Measurements from ENCODE around the gene MRAS.

The MRAS gene

GRCh38 chr3:138354376-138354775 lies 6.0 kb downstream of the MRAS start:
- no peak for DNase-seq
- ATAC-seq (replicated peaks): peak in 1 of 2 donors; percentile 47
- H3K36me3 Mint-ChIP-seq: no peaks in the 10 kb centered on the region
- H3K27ac Mint-ChIP-seq: peak overlapping the region; percentile 65
- H3K9me3 Mint-ChIP-seq: no peaks in the 10 kb centered on the region
- H3K27me3 Mint-ChIP-seq: peaks cover 49 to 75% of the 10 kb centered on the region in 2 donors
- no peak overlapping the region for H3K4me3 Mint-ChIP-seq
- no peaks in the 10 kb centered on the region for H3K4me1 Mint-ChIP-seq

- Mint-ChIP-seq H3K9me3 (no peaks in the 10 kb centered on the region), H3K4me3 (no peak overlapping the region), H3K4me1 (no peaks in the 10 kb centered on the region), H3K36me3 (no peaks in the 10 kb centered on the region), H3K27ac (peak overlapping the region; percentile 34), H3K27me3 (peaks cover 45 to 72% of the 10 kb centered on the region in 2 donors)
- DNase-seq: no peak
- no peak for ATAC-seq (replicated peaks)
Observed at GRCh38 chr3:138355071-138355470, 6.7 kb downstream of the MRAS start.

GRCh38 chr3:138356730-138357405 lies 8.5 kb downstream of the MRAS start:
- no peak for DNase-seq
- H3K27me3 Mint-ChIP-seq: peaks cover 43 to 71% of the 10 kb centered on the region in 2 donors
- ATAC-seq (replicated peaks): no peak
- H3K4me3 Mint-ChIP-seq: no peak overlapping the region
- no peaks in the 10 kb centered on the region for H3K9me3 Mint-ChIP-seq
- no peaks in the 10 kb centered on the region for H3K36me3 Mint-ChIP-seq
- H3K27ac Mint-ChIP-seq: no peak overlapping the region
- peaks cover 3 to 5% of the 10 kb centered on the region in 2 donors for H3K4me1 Mint-ChIP-seq

GRCh38 chr3:138359148-138359918 lies 11.0 kb downstream of the MRAS start:
- H3K4me3 Mint-ChIP-seq: no peak overlapping the region
- peaks cover 50 to 81% of the 10 kb centered on the region in 2 donors for H3K27me3 Mint-ChIP-seq
- H3K36me3 Mint-ChIP-seq: no peaks in the 10 kb centered on the region
- H3K4me1 Mint-ChIP-seq: peaks cover 3 to 5% of the 10 kb centered on the region in 2 donors
- H3K9me3 Mint-ChIP-seq: no peaks in the 10 kb centered on the region
- no peak for ATAC-seq (replicated peaks)
- no peak overlapping the region for H3K27ac Mint-ChIP-seq
- no peak for DNase-seq

GRCh38 chr3:138359919-138360868 lies 11.8 kb downstream of the MRAS start:
- H3K9me3 Mint-ChIP-seq: no peaks in the 10 kb centered on the region

GRCh38 chr3:138360869-138361525 lies 12.6 kb downstream of the MRAS start:
- no peak overlapping the region for H3K4me3 Mint-ChIP-seq
- H3K36me3 Mint-ChIP-seq: no peaks in the 10 kb centered on the region
- H3K27ac Mint-ChIP-seq: no peak overlapping the region
- DNase-seq (no peak), ATAC-seq (replicated peaks) (no peak)
- H3K9me3 Mint-ChIP-seq: no peaks in the 10 kb centered on the region
- peaks cover 3 to 5% of the 10 kb centered on the region in 2 donors for H3K4me1 Mint-ChIP-seq
- peaks cover 64 to 83% of the 10 kb centered on the region in 2 donors for H3K27me3 Mint-ChIP-seq

More at GRCh38 chr3:138359919-138360868, 11.8 kb downstream of the MRAS start:
- DNase-seq (no peak), ATAC-seq (replicated peaks) (no peak)
- H3K27ac Mint-ChIP-seq: no peak overlapping the region
- peaks cover 3 to 5% of the 10 kb centered on the region in 2 donors for H3K4me1 Mint-ChIP-seq
- no peak overlapping the region for H3K4me3 Mint-ChIP-seq
- peaks cover 56 to 83% of the 10 kb centered on the region in 2 donors for H3K27me3 Mint-ChIP-seq
- no peaks in the 10 kb centered on the region for H3K36me3 Mint-ChIP-seq

GRCh38 chr3:138361561-138361971 lies 13.2 kb downstream of the MRAS start:
- DNase-seq (no peak), ATAC-seq (replicated peaks) (no peak)
- H3K9me3 Mint-ChIP-seq: no peaks in the 10 kb centered on the region
- H3K27me3 Mint-ChIP-seq: peaks cover 70 to 88% of the 10 kb centered on the region in 2 donors
- H3K36me3 Mint-ChIP-seq: no peaks in the 10 kb centered on the region
- no peak overlapping the region for H3K4me3 Mint-ChIP-seq
- H3K4me1 Mint-ChIP-seq: peaks cover 3 to 5% of the 10 kb centered on the region in 2 donors
- H3K27ac Mint-ChIP-seq: no peak overlapping the region

- Mint-ChIP-seq H3K27me3 (peaks cover 66 to 87% of the 10 kb centered on the region in 2 donors), H3K27ac (no peak overlapping the region), H3K36me3 (no peaks in the 10 kb centered on the region), H3K4me3 (no peak overlapping the region), H3K4me1 (peaks cover 6 to 9% of the 10 kb centered on the region in 2 donors), H3K9me3 (no peaks in the 10 kb centered on the region)
- ATAC-seq (replicated peaks) (peak in 1 of 2 donors; percentile 14), DNase-seq (no peak)
Observed at GRCh38 chr3:138362538-138362937, 14.2 kb downstream of the MRAS start.

- H3K36me3 Mint-ChIP-seq: no peaks in the 10 kb centered on the region
- no peaks in the 10 kb centered on the region for H3K9me3 Mint-ChIP-seq
- H3K27me3 Mint-ChIP-seq: peaks cover 69 to 87% of the 10 kb centered on the region in 2 donors
- no peak overlapping the region for H3K4me3 Mint-ChIP-seq
- no peak overlapping the region for H3K27ac Mint-ChIP-seq
- DNase-seq (no peak), ATAC-seq (replicated peaks) (no peak)
- peaks cover 13 to 17% of the 10 kb centered on the region in 2 donors for H3K4me1 Mint-ChIP-seq
Observed at GRCh38 chr3:138363322-138363721, 14.9 kb downstream of the MRAS start.

- no peak overlapping the region for H3K27ac Mint-ChIP-seq
- peaks cover 17 to 20% of the 10 kb centered on the region in 2 donors for H3K4me1 Mint-ChIP-seq
- peaks cover 68 to 85% of the 10 kb centered on the region in 2 donors for H3K27me3 Mint-ChIP-seq
Observed at GRCh38 chr3:138364356-138365252, 16.2 kb downstream of the MRAS start.

GRCh38 chr3:138365253-138365555 lies 16.8 kb downstream of the MRAS start:
- no peaks in the 10 kb centered on the region for H3K9me3 Mint-ChIP-seq
- no peaks in the 10 kb centered on the region for H3K36me3 Mint-ChIP-seq
- DNase-seq (no peak), ATAC-seq (replicated peaks) (no peak)
- peaks cover 68 to 84% of the 10 kb centered on the region in 2 donors for H3K27me3 Mint-ChIP-seq
- H3K4me3 Mint-ChIP-seq: no peak overlapping the region
- peaks cover 18 to 26% of the 10 kb centered on the region in 2 donors for H3K4me1 Mint-ChIP-seq
- H3K27ac Mint-ChIP-seq: no peak overlapping the region

More at GRCh38 chr3:138364356-138365252, 16.2 kb downstream of the MRAS start:
- no peak for DNase-seq
- Mint-ChIP-seq H3K4me3 (no peak overlapping the region), H3K36me3 (no peaks in the 10 kb centered on the region), H3K9me3 (no peaks in the 10 kb centered on the region)
- no peak for ATAC-seq (replicated peaks)

GRCh38 chr3:138366006-138366759 lies 17.8 kb downstream of the MRAS start:
- DNase-seq (no peak), ATAC-seq (replicated peaks) (no peak)
- Mint-ChIP-seq H3K27me3 (peaks cover 63 to 79% of the 10 kb centered on the region in 2 donors), H3K27ac (no peak overlapping the region), H3K4me1 (peaks cover 21 to 35% of the 10 kb centered on the region in 2 donors), H3K36me3 (peaks cover 2 to 4% of the 10 kb centered on the region in 2 donors), H3K4me3 (no peak overlapping the region), H3K9me3 (peaks cover 2 to 4% of the 10 kb centered on the region in 2 donors)
